Measurements from ENCODE around the gene TSGA10IP. TPM values are rescaled to one million over a fixed set of nuclear protein-coding genes. Genes with fewer than 3 reads are reported as not detected.

TSGA10IP gene
- total RNA-seq, 2 experiments from 2014 or later = not detected

DNA sequence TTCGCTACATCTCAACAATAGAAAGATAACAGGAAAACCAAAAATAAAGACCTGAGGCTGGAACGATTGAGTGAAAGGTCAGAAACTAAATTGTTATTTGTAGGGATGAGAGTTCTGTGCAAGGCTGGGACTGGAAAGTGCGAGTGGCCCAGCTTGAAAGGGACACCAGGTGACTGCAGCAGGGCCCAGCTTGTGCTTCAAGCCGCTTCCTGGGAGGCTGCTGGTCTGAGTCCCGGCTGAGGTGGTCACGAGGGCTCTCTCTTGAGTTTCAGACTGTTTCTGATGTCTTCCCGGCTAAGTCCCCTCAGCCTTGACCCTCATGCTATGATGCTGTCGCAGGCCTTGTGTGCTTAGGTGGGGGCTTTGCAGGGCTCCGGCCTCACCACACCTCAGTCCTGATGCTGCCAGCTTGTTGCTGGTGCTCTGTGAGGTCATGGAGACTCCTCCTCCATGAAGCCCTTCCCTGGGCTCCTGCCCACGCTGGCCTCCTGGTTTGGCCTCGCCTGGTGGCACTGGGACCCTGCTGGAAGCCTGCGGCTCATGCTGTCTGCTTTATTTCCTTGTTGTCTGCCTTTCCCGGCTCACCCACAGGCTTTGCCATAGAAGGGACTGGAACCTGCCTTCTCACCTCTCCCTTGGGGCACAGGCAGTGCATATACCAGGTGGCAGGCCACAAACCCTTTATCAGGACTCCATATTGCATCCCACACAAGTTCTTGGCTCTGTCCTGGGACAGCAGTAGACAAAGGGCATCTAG, 61.0 kb downstream of the TSGA10IP start:
- ChIA-PET CTCF (ENCODE audit: unreplicated experiment) (no interaction called here), POLR2A (no interaction called here)
- Histone ChIP-seq H3K4me2 (ENCODE audit: low read length) (no peak overlapping the region), H3K27ac (ENCODE audit: low read depth, low read length, poor library complexity, severe bottlenecking) (no peak overlapping the region), H3K36me3 (ENCODE audit: insufficient read depth, low read length) (peaks cover 33% of the 10 kb centered on the region), H3K9me3 (ENCODE audit: low read length) (no peaks in the 10 kb centered on the region), H3K4me3 (ENCODE audit: low read depth, low read length, poor library complexity, severe bottlenecking) (no peak overlapping the region), H3K9me2 (ENCODE audit: insufficient read depth, low read length) (no peaks in the 10 kb centered on the region), H3K79me2 (ENCODE audit: insufficient read depth, low read depth, low read length) (peaks cover 27% of the 10 kb centered on the region), H2AFZ (ENCODE audit: low read length) (no peak overlapping the region), H3K4me1 (ENCODE audit: insufficient read depth, low read length, poor library complexity, severe bottlenecking) (peaks cover 23% of the 10 kb centered on the region), H4K20me1 (ENCODE audit: insufficient read depth, low read length) (no peaks in the 10 kb centered on the region)
- BruUV-seq (replicated peaks) = no TSS peak
- DNase-seq (ENCODE audit: low spot score) = no peak
- intact Hi-C loops (cut with micrococcal nuclease; ENCODE audit: unreplicated experiment) = no loop called here
- TF ChIP-seq EZH2phosphoT487 (IDR thresholded peaks at IDR 0.05; ENCODE audit: borderline replicate concordance, low read depth, low read length) = no peak
- TF ChIP-seq, protein P1, sequence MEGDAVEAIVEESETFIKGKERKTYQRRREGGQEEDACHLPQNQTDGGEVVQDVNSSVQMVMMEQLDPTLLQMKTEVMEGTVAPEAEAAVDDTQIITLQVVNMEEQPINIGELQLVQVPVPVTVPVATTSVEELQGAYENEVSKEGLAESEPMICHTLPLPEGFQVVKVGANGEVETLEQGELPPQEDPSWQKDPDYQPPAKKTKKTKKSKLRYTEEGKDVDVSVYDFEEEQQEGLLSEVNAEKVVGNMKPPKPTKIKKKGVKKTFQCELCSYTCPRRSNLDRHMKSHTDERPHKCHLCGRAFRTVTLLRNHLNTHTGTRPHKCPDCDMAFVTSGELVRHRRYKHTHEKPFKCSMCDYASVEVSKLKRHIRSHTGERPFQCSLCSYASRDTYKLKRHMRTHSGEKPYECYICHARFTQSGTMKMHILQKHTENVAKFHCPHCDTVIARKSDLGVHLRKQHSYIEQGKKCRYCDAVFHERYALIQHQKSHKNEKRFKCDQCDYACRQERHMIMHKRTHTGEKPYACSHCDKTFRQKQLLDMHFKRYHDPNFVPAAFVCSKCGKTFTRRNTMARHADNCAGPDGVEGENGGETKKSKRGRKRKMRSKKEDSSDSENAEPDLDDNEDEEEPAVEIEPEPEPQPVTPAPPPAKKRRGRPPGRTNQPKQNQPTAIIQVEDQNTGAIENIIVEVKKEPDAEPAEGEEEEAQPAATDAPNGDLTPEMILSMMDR (conservative IDR thresholded peaks at IDR 0.05; ENCODE audit: low read length) = no peak

DNA sequence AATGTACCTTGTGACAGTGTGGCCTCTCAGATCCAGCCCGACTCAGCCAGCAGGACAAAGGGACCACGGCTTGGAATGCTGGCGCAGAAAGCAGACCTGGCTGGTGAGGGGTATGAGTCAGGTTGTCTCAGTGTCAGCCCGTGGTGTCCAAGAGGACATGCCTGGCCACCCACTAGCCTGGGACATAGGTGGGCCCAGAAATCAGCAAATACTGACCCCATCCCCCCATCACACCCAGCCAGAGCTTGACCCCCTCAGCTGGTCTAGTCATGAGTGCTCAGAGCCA, 61.6 kb downstream of the TSGA10IP start:
- no TSS peak for BruUV-seq (replicated peaks)
- no peaks in the 10 kb centered on the region for H4K20me1 ChIP-seq (ENCODE audit: insufficient read depth, low read length)
- H3K9me2 ChIP-seq (ENCODE audit: insufficient read depth, low read length) = no peaks in the 10 kb centered on the region
- intact Hi-C loops (cut with micrococcal nuclease; ENCODE audit: unreplicated experiment) = no loop called here
- POLR2A ChIA-PET = no interaction called here
- TF ChIP-seq, protein P1 (conservative IDR thresholded peaks at IDR 0.05; ENCODE audit: low read length) = no peak
- no peak for TF ChIP-seq EZH2phosphoT487 (IDR thresholded peaks at IDR 0.05; ENCODE audit: borderline replicate concordance, low read depth, low read length)
- H3K4me2 ChIP-seq (ENCODE audit: low read length) = no peak overlapping the region
- peaks cover 22% of the 10 kb centered on the region for H3K79me2 ChIP-seq (ENCODE audit: insufficient read depth, low read depth, low read length)
- H3K27ac ChIP-seq (ENCODE audit: low read depth, low read length, poor library complexity, severe bottlenecking) = no peak overlapping the region
- H3K9me3 ChIP-seq (ENCODE audit: low read length) = no peaks in the 10 kb centered on the region
- DNase-seq (ENCODE audit: low spot score) = no peak
- peaks cover 33% of the 10 kb centered on the region for H3K36me3 ChIP-seq (ENCODE audit: insufficient read depth, low read length)
- peaks cover 23% of the 10 kb centered on the region for H3K4me1 ChIP-seq (ENCODE audit: insufficient read depth, low read length, poor library complexity, severe bottlenecking)
- H3K4me3 ChIP-seq (ENCODE audit: low read depth, low read length, poor library complexity, severe bottlenecking) = no peak overlapping the region
- CTCF ChIA-PET (ENCODE audit: unreplicated experiment) = no interaction called here
- no peak overlapping the region for H2AFZ ChIP-seq (ENCODE audit: low read length)

DNA sequence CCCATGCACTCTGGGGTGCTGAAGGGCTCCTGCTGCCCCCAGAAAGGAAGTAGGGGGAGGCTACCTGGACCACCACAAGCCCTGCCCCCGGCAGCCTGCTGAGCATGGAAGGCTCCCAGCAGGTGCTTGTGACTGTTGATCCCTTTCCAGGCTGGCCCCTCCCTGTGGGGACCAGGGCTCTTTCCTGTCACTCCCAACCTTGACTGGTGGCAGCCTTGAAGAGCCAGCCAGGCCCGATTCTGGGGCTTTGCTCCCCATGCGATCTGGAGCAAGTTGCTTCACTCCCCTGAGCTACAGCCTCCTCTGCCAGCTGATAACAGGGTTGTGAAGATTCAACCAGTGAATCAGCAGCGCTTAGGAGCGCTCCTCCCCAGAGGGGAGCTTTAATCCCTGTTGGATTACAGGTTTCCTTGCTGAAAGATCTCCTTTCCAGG, 61.9 kb downstream of the TSGA10IP start:
- H4K20me1 ChIP-seq (ENCODE audit: insufficient read depth, low read length) = no peaks in the 10 kb centered on the region
- intact Hi-C loops (cut with micrococcal nuclease; ENCODE audit: unreplicated experiment) = no loop called here
- H3K27ac ChIP-seq (ENCODE audit: low read depth, low read length, poor library complexity, severe bottlenecking) = no peak overlapping the region
- no peak overlapping the region for H3K4me2 ChIP-seq (ENCODE audit: low read length)
- DNase-seq (ENCODE audit: low spot score) = no peak
- H3K9me3 ChIP-seq (ENCODE audit: low read length) = no peaks in the 10 kb centered on the region
- CTCF ChIA-PET (ENCODE audit: unreplicated experiment) = no interaction called here
- BruUV-seq (replicated peaks) = no TSS peak
- H3K79me2 ChIP-seq (ENCODE audit: insufficient read depth, low read depth, low read length) = peaks cover 21% of the 10 kb centered on the region
- no peak for TF ChIP-seq EZH2phosphoT487 (IDR thresholded peaks at IDR 0.05; ENCODE audit: borderline replicate concordance, low read depth, low read length)
- TF ChIP-seq, protein P1 (conservative IDR thresholded peaks at IDR 0.05; ENCODE audit: low read length) = no peak
- no peak overlapping the region for H2AFZ ChIP-seq (ENCODE audit: low read length)
- no peak overlapping the region for H3K4me3 ChIP-seq (ENCODE audit: low read depth, low read length, poor library complexity, severe bottlenecking)
- H3K36me3 ChIP-seq (ENCODE audit: insufficient read depth, low read length) = peaks cover 33% of the 10 kb centered on the region
- POLR2A ChIA-PET = interaction anchor here (0.7 kb wide), 1 partner anchor 79 kb away, joined by 3 read pairs; no protein-coding TSS in a partner anchor
- peaks cover 23% of the 10 kb centered on the region for H3K4me1 ChIP-seq (ENCODE audit: insufficient read depth, low read length, poor library complexity, severe bottlenecking)
- H3K9me2 ChIP-seq (ENCODE audit: insufficient read depth, low read length) = no peaks in the 10 kb centered on the region
